ENCODE results near the gene LAMTOR5.

LAMTOR5 gene

GRCh38 chr1:110439873-110440272 is 32.4 kb upstream of the LAMTOR5 start:
- 0 out of 2 replicates have a peak, but pooled peaks have one; percentile 28 for TF ChIP-seq FOXM1 (IDR thresholded peaks at IDR 0.05; ENCODE audit: borderline replicate concordance, low read depth)
- TF ChIP-seq EP300 (IDR thresholded peaks at IDR 0.05; ENCODE audit: borderline replicate concordance): peak; percentile 73; the same call in 1 of the 2 replicates
- TF ChIP-seq TCF12 (IDR thresholded peaks at IDR 0.05; ENCODE audit: low read depth): peak; percentile 55; the same call in 1 of the 2 replicates

GRCh38 chr1:110438893-110439292 is 31.4 kb upstream of the LAMTOR5 start:
- TF ChIP-seq REST (IDR thresholded peaks at IDR 0.05; ENCODE audit: low read depth) (no peak), CREB1 (IDR thresholded peaks at IDR 0.05; ENCODE audit: low read depth) (no peak), TCF12 (IDR thresholded peaks at IDR 0.05; ENCODE audit: low read depth) (no peak), FOXM1 (IDR thresholded peaks at IDR 0.05; ENCODE audit: borderline replicate concordance, low read depth) (no peak), MAX (IDR thresholded peaks at IDR 0.05) (no peak), TEAD4 (IDR thresholded peaks at IDR 0.05) (no peak), EP300 (IDR thresholded peaks at IDR 0.05; ENCODE audit: borderline replicate concordance) (no peak), RAD21 (IDR thresholded peaks at IDR 0.05; ENCODE audit: low read depth) (no peak), TAF1 (IDR thresholded peaks at IDR 0.05; ENCODE audit: low read depth) (no peak), ZBTB7A (IDR thresholded peaks at IDR 0.05; ENCODE audit: low read depth) (no peak), USF1 (IDR thresholded peaks at IDR 0.05) (no peak), YY1 (IDR thresholded peaks at IDR 0.05; ENCODE audit: low read depth) (no peak), CEBPB (IDR thresholded peaks at IDR 0.05) (no peak), NFIC (IDR thresholded peaks at IDR 0.05) (no peak), EGR1 (IDR thresholded peaks at IDR 0.05) (no peak)

- no peak for TF ChIP-seq RAD21 (IDR thresholded peaks at IDR 0.05; ENCODE audit: low read depth)
- no peak for TF ChIP-seq TCF12 (IDR thresholded peaks at IDR 0.05; ENCODE audit: low read depth)
- TF ChIP-seq EP300 (IDR thresholded peaks at IDR 0.05; ENCODE audit: borderline replicate concordance): no peak
- TF ChIP-seq TAF1 (IDR thresholded peaks at IDR 0.05; ENCODE audit: low read depth): no peak
- no peak for TF ChIP-seq FOXM1 (IDR thresholded peaks at IDR 0.05; ENCODE audit: borderline replicate concordance, low read depth)
- TF ChIP-seq TEAD4 (IDR thresholded peaks at IDR 0.05): no peak
Measured at GRCh38 chr1:110436635-110437034, 29.1 kb upstream of the LAMTOR5 start.

GRCh38 chr1:110434946-110435345 is 27.5 kb upstream of the LAMTOR5 start:
- TF ChIP-seq TCF12 (IDR thresholded peaks at IDR 0.05; ENCODE audit: low read depth) (no peak), EP300 (IDR thresholded peaks at IDR 0.05; ENCODE audit: borderline replicate concordance) (no peak), TEAD4 (IDR thresholded peaks at IDR 0.05) (no peak), TAF1 (IDR thresholded peaks at IDR 0.05; ENCODE audit: low read depth) (no peak), CREB1 (IDR thresholded peaks at IDR 0.05; ENCODE audit: low read depth) (no peak), FOXM1 (IDR thresholded peaks at IDR 0.05; ENCODE audit: borderline replicate concordance, low read depth) (no peak), NFIC (IDR thresholded peaks at IDR 0.05) (no peak), MAX (IDR thresholded peaks at IDR 0.05) (no peak), YY1 (IDR thresholded peaks at IDR 0.05; ENCODE audit: low read depth) (no peak)

GRCh38 chr1:110433803-110434202 is 26.3 kb upstream of the LAMTOR5 start:
- TF ChIP-seq EP300 (IDR thresholded peaks at IDR 0.05; ENCODE audit: borderline replicate concordance) (peak; percentile 21; the same call in 1 of the 2 replicates), RAD21 (IDR thresholded peaks at IDR 0.05; ENCODE audit: low read depth) (peak; percentile 12; the same call in 1 of the 2 replicates), CEBPB (IDR thresholded peaks at IDR 0.05) (peak; percentile 96), FOXM1 (IDR thresholded peaks at IDR 0.05; ENCODE audit: borderline replicate concordance, low read depth) (no peak)

GRCh38 chr1:110433213-110433612 is 25.7 kb upstream of the LAMTOR5 start:
- TF ChIP-seq RAD21 (IDR thresholded peaks at IDR 0.05; ENCODE audit: low read depth): no peak
- no peak for TF ChIP-seq ZBTB7A (IDR thresholded peaks at IDR 0.05; ENCODE audit: low read depth)
- no peak for TF ChIP-seq YY1 (IDR thresholded peaks at IDR 0.05; ENCODE audit: low read depth)
- TF ChIP-seq FOXM1 (IDR thresholded peaks at IDR 0.05; ENCODE audit: borderline replicate concordance, low read depth): no peak
- no peak for TF ChIP-seq REST (IDR thresholded peaks at IDR 0.05; ENCODE audit: low read depth)
- no peak for TF ChIP-seq EP300 (IDR thresholded peaks at IDR 0.05; ENCODE audit: borderline replicate concordance)
- TF ChIP-seq MAX (IDR thresholded peaks at IDR 0.05): no peak
- TF ChIP-seq USF1 (IDR thresholded peaks at IDR 0.05): no peak
- TF ChIP-seq CREB1 (IDR thresholded peaks at IDR 0.05; ENCODE audit: low read depth): no peak
- no peak for TF ChIP-seq TEAD4 (IDR thresholded peaks at IDR 0.05)
- TF ChIP-seq NFIC (IDR thresholded peaks at IDR 0.05): no peak
- no peak for TF ChIP-seq TCF12 (IDR thresholded peaks at IDR 0.05; ENCODE audit: low read depth)
- TF ChIP-seq CEBPB (IDR thresholded peaks at IDR 0.05): no peak
- no peak for TF ChIP-seq TAF1 (IDR thresholded peaks at IDR 0.05; ENCODE audit: low read depth)
- TF ChIP-seq EGR1 (IDR thresholded peaks at IDR 0.05): no peak

Data from Ishikawa (cell line).